ENCODE results near the gene SNTB2.

The SNTB2 gene

GRCh38 chr16:69306031-69306430 lies 119.1 kb downstream of the SNTB2 start:
- Mint-ChIP-seq H3K27ac (no peak overlapping the region), H3K27me3 (ENCODE audit: low read depth) (no peaks in the 10 kb centered on the region)

GRCh38 chr16:69307091-69307490 lies 120.1 kb downstream of the SNTB2 start:
- H3K9me3 Mint-ChIP-seq, result no peaks in the 10 kb centered on the region
- H3K4me3 Mint-ChIP-seq, result no peak overlapping the region
- peaks cover 6% of the 10 kb centered on the region for H3K36me3 Mint-ChIP-seq (ENCODE audit: low read depth)
- H3K27me3 Mint-ChIP-seq (ENCODE audit: low read depth), result no peaks in the 10 kb centered on the region
- no peak overlapping the region for H3K27ac Mint-ChIP-seq
- H3K4me1 Mint-ChIP-seq (ENCODE audit: low read depth), result peaks cover 12% of the 10 kb centered on the region

More at GRCh38 chr16:69306031-69306430, 119.1 kb downstream of the SNTB2 start:
- Mint-ChIP-seq H3K4me3 (no peak overlapping the region), H3K9me3 (no peaks in the 10 kb centered on the region), H3K4me1 (ENCODE audit: low read depth) (peaks cover 9% of the 10 kb centered on the region), H3K36me3 (ENCODE audit: low read depth) (peaks cover 5% of the 10 kb centered on the region)

- H3K4me1 Mint-ChIP-seq (ENCODE audit: low read depth), result peaks cover 15% of the 10 kb centered on the region
- no peak overlapping the region for H3K4me3 Mint-ChIP-seq
- H3K27me3 Mint-ChIP-seq (ENCODE audit: low read depth), result no peaks in the 10 kb centered on the region
- H3K27ac Mint-ChIP-seq, result no peak overlapping the region
- H3K9me3 Mint-ChIP-seq, result no peaks in the 10 kb centered on the region
- peaks cover 8% of the 10 kb centered on the region for H3K36me3 Mint-ChIP-seq (ENCODE audit: low read depth)
Observed at GRCh38 chr16:69307856-69308255, 120.9 kb downstream of the SNTB2 start.

- Mint-ChIP-seq H3K27me3 (ENCODE audit: low read depth) (no peaks in the 10 kb centered on the region), H3K36me3 (ENCODE audit: low read depth) (peaks cover 13% of the 10 kb centered on the region), H3K27ac (no peak overlapping the region), H3K9me3 (no peaks in the 10 kb centered on the region), H3K4me1 (ENCODE audit: low read depth) (peaks cover 24% of the 10 kb centered on the region), H3K4me3 (no peak overlapping the region)
Observed at GRCh38 chr16:69309316-69309715, 122.4 kb downstream of the SNTB2 start.

GRCh38 chr16:69310653-69311532 lies 123.9 kb downstream of the SNTB2 start, which contains the start of gene VPS4A:
Gene VPS4A (plus strand): TSS chr16:69311350. CDS start chr16:69311512, 162 bp downstream.
- H3K9me3 Mint-ChIP-seq, result no peaks in the 10 kb centered on the region
- H3K4me3 Mint-ChIP-seq, result peak within 1 kb of the TSS; percentile 100
- peak within 1 kb of the TSS; percentile 96 for H3K27ac Mint-ChIP-seq
- H3K27me3 Mint-ChIP-seq (ENCODE audit: low read depth), result no peaks in the 10 kb centered on the region
- H3K36me3 Mint-ChIP-seq (ENCODE audit: low read depth), result peaks cover 17% of the 10 kb centered on the region
- H3K4me1 Mint-ChIP-seq (ENCODE audit: low read depth), result peaks cover 24% of the 10 kb centered on the region

- no peaks in the 10 kb centered on the region for H3K9me3 Mint-ChIP-seq
- peak overlapping the region; percentile 96 for H3K27ac Mint-ChIP-seq
- H3K4me1 Mint-ChIP-seq (ENCODE audit: low read depth), result peaks cover 24% of the 10 kb centered on the region
- H3K36me3 Mint-ChIP-seq (ENCODE audit: low read depth), result peaks cover 23% of the 10 kb centered on the region
- H3K4me3 Mint-ChIP-seq, result peak overlapping the region; percentile 100
- H3K27me3 Mint-ChIP-seq (ENCODE audit: low read depth), result no peaks in the 10 kb centered on the region
Observed at GRCh38 chr16:69311533-69312387, 124.8 kb downstream of the SNTB2 start.

GRCh38 chr16:69313469-69313868 lies 126.5 kb downstream of the SNTB2 start:
- H3K9me3 Mint-ChIP-seq, result no peaks in the 10 kb centered on the region
- peaks cover 25% of the 10 kb centered on the region for H3K36me3 Mint-ChIP-seq (ENCODE audit: low read depth)
- peaks cover 19% of the 10 kb centered on the region for H3K4me1 Mint-ChIP-seq (ENCODE audit: low read depth)
- peak overlapping the region; percentile 68 for H3K4me3 Mint-ChIP-seq
- no peaks in the 10 kb centered on the region for H3K27me3 Mint-ChIP-seq (ENCODE audit: low read depth)
- H3K27ac Mint-ChIP-seq, result peak overlapping the region; percentile 55

- no peak overlapping the region for H3K27ac Mint-ChIP-seq
- H3K36me3 Mint-ChIP-seq (ENCODE audit: low read depth), result peaks cover 31% of the 10 kb centered on the region
- H3K4me3 Mint-ChIP-seq, result no peak overlapping the region
- H3K4me1 Mint-ChIP-seq (ENCODE audit: low read depth), result peaks cover 19% of the 10 kb centered on the region
- H3K27me3 Mint-ChIP-seq (ENCODE audit: low read depth), result no peaks in the 10 kb centered on the region
- no peaks in the 10 kb centered on the region for H3K9me3 Mint-ChIP-seq
Observed at GRCh38 chr16:69314534-69314933, 127.6 kb downstream of the SNTB2 start.

GRCh38 chr16:69315486-69316311 lies 128.7 kb downstream of the SNTB2 start:
- Mint-ChIP-seq H3K4me3 (no peak overlapping the region), H3K9me3 (no peaks in the 10 kb centered on the region), H3K4me1 (ENCODE audit: low read depth) (peaks cover 15% of the 10 kb centered on the region), H3K27ac (no peak overlapping the region), H3K36me3 (ENCODE audit: low read depth) (peaks cover 33% of the 10 kb centered on the region), H3K27me3 (ENCODE audit: low read depth) (no peaks in the 10 kb centered on the region)

GRCh38 chr16:69316595-69317034 lies 129.7 kb downstream of the SNTB2 start:
- Mint-ChIP-seq H3K36me3 (ENCODE audit: low read depth) (peaks cover 41% of the 10 kb centered on the region), H3K4me1 (ENCODE audit: low read depth) (peaks cover 14% of the 10 kb centered on the region), H3K27me3 (ENCODE audit: low read depth) (no peaks in the 10 kb centered on the region), H3K4me3 (no peak overlapping the region), H3K9me3 (no peaks in the 10 kb centered on the region), H3K27ac (no peak overlapping the region)

GRCh38 chr16:69318177-69318910 lies 131.4 kb downstream of the SNTB2 start:
- H3K4me1 Mint-ChIP-seq (ENCODE audit: low read depth), result peaks cover 5% of the 10 kb centered on the region
- no peaks in the 10 kb centered on the region for H3K27me3 Mint-ChIP-seq (ENCODE audit: low read depth)
- no peaks in the 10 kb centered on the region for H3K9me3 Mint-ChIP-seq
- H3K36me3 Mint-ChIP-seq (ENCODE audit: low read depth), result peaks cover 45% of the 10 kb centered on the region
- no peak overlapping the region for H3K27ac Mint-ChIP-seq
- H3K4me3 Mint-ChIP-seq, result no peak overlapping the region

GRCh38 chr16:69318911-69319289 lies 131.9 kb downstream of the SNTB2 start:
- Mint-ChIP-seq H3K36me3 (ENCODE audit: low read depth) (peaks cover 41% of the 10 kb centered on the region), H3K4me1 (ENCODE audit: low read depth) (no peaks in the 10 kb centered on the region), H3K27me3 (ENCODE audit: low read depth) (no peaks in the 10 kb centered on the region), H3K27ac (no peak overlapping the region), H3K4me3 (no peak overlapping the region), H3K9me3 (no peaks in the 10 kb centered on the region)

GRCh38 chr16:69319381-69319780 lies 132.4 kb downstream of the SNTB2 start:
- Mint-ChIP-seq H3K36me3 (ENCODE audit: low read depth) (peaks cover 40% of the 10 kb centered on the region), H3K27ac (no peak overlapping the region), H3K4me1 (ENCODE audit: low read depth) (no peaks in the 10 kb centered on the region), H3K27me3 (ENCODE audit: low read depth) (no peaks in the 10 kb centered on the region), H3K9me3 (no peaks in the 10 kb centered on the region), H3K4me3 (no peak overlapping the region)

Measured in T-helper 1 cell treated with Interleukin-12 subunit alpha and Interleukin-12 subunit beta and Interleukin-4 antibody, amounts not matched to agents 30 μg/mL and 1 μg/mL, for 36 hours (primary cell).